ENCODE results near the gene SERPINA4.

SERPINA4 gene

DNA sequence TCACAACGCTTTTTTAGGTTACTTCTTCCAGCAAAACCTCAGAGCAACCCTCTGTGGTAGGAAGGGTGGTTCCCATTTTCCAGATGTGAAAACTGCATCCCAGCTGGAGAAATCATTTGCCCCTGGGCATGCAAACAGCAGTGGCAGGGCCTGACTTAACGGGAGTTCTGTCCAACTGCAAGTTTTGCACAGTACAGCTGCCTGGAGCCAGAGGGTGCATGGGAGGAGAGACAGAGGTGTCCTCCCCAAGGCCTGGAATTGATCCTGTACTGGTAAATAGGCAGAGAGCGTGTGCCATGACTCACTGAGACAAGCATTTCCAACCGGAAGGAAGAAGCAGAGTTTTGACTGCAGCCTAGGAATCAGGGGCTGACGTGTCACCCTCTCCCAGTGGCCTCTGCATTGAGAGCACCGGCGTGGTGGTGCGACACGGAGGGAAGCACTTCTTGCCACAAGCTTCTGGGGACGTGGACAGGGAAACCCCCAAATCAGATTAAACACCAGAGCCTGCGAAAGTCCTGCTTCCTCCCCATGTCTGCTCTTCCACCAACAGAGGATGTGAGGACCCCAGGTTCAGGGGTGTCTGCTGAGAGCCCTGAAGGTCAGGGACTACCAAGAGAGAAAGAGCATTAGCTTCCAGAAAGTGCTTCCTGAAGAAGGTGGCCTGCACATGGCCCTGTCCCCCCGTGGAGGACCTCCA, 19.0 kb upstream of the SERPINA4 start:
- TF ChIP-seq SIN3A (IDR thresholded peaks at IDR 0.05; ENCODE audit: borderline replicate concordance, insufficient read depth, low read length) (no peak), FOXP2 (optimal IDR thresholded peaks at IDR 0.05; ENCODE audit: borderline replicate concordance, extremely low read depth, extremely low read length, insufficient read depth) (no peak), TAF1 (IDR thresholded peaks at IDR 0.05; ENCODE audit: borderline replicate concordance, insufficient read depth, low read length) (no peak)

DNA sequence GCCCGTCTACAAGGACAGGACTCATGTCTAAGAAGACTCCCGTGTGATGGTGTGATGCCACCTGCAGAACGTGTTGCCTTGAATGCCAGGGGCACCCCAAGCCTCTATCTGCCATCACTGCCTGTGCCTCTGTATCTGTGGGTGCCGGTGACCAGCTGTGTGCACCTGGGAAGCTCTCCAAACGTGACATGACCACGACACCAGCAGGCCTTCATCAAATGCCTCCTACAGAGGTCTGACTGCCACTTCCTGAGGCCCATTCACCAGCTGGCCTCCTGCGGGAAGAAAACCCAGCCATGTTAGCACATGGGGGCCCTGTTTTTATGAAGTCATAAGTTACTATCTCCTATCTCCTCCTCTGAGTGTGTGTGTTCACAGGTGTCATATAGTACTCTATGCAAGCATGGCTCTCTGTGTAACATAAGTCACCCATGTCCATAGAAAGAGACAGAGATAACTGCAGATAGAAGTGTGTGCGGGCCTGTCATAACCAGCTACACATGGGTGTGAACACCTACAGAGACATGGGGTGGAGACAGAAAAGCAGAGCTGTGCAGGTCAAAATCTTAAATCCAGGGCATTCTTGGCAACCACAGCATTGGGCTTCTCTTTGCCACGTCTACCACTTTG, 18.3 kb upstream of the SERPINA4 start:
- TF ChIP-seq POLR2AphosphoS5 (IDR thresholded peaks at IDR 0.05; ENCODE audit: low read depth, low read length): no peak
- no peak for TF ChIP-seq TAF1 (IDR thresholded peaks at IDR 0.05; ENCODE audit: borderline replicate concordance, insufficient read depth, low read length)
- TF ChIP-seq SIN3A (IDR thresholded peaks at IDR 0.05; ENCODE audit: borderline replicate concordance, insufficient read depth, low read length): no peak
- no peak for TF ChIP-seq FOXP2 (optimal IDR thresholded peaks at IDR 0.05; ENCODE audit: borderline replicate concordance, extremely low read depth, extremely low read length, insufficient read depth)
- TF ChIP-seq, protein P1, sequence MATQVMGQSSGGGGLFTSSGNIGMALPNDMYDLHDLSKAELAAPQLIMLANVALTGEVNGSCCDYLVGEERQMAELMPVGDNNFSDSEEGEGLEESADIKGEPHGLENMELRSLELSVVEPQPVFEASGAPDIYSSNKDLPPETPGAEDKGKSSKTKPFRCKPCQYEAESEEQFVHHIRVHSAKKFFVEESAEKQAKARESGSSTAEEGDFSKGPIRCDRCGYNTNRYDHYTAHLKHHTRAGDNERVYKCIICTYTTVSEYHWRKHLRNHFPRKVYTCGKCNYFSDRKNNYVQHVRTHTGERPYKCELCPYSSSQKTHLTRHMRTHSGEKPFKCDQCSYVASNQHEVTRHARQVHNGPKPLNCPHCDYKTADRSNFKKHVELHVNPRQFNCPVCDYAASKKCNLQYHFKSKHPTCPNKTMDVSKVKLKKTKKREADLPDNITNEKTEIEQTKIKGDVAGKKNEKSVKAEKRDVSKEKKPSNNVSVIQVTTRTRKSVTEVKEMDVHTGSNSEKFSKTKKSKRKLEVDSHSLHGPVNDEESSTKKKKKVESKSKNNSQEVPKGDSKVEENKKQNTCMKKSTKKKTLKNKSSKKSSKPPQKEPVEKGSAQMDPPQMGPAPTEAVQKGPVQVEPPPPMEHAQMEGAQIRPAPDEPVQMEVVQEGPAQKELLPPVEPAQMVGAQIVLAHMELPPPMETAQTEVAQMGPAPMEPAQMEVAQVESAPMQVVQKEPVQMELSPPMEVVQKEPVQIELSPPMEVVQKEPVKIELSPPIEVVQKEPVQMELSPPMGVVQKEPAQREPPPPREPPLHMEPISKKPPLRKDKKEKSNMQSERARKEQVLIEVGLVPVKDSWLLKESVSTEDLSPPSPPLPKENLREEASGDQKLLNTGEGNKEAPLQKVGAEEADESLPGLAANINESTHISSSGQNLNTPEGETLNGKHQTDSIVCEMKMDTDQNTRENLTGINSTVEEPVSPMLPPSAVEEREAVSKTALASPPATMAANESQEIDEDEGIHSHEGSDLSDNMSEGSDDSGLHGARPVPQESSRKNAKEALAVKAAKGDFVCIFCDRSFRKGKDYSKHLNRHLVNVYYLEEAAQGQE (IDR thresholded peaks at IDR 0.05; ENCODE audit: insufficient read depth in 1 of 2, low read depth in 2 of 2, low read length in 2 of 2): no peak

DNA sequence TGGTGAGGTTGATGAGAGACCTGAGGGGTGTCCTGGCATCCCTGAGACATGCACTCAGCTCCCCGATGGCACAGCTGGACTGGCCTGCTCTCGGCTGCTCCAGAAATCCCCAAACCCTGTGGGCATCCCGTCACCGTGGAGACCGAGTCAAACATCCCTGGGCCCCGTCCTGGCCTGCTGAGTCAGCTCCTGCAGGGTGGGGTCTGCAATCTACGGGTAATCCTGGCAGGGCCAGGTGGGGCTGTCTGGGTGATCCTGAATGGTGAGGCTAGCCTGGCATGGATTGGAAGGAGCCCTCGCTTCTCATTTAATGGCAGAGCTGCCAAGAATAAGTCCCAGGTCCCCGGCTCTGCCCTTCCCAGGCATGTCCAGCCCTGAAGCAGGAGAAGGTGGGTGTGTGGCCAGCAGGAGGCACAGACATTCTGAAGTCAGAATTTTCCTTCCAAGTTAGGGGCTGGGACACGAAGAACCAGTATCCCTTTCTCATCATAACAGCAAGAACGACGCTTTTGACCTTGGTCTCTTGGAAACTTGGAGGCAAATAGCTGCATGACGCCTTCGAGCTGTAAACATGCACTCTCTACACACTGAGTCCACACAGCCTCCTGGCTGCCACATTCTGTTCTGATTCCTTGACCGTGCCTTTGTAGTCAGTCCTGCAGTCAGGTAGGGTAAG, 17.7 kb upstream of the SERPINA4 start:
- TF ChIP-seq SIN3A (IDR thresholded peaks at IDR 0.05; ENCODE audit: borderline replicate concordance, insufficient read depth, low read length) (no peak), FOXP2 (optimal IDR thresholded peaks at IDR 0.05; ENCODE audit: borderline replicate concordance, extremely low read depth, extremely low read length, insufficient read depth) (no peak), POLR2AphosphoS5 (IDR thresholded peaks at IDR 0.05; ENCODE audit: low read depth, low read length) (no peak), TAF1 (IDR thresholded peaks at IDR 0.05; ENCODE audit: borderline replicate concordance, insufficient read depth, low read length) (no peak)
- TF ChIP-seq, protein P1 (IDR thresholded peaks at IDR 0.05; ENCODE audit: insufficient read depth in 1 of 2, low read depth in 2 of 2, low read length in 2 of 2): no peak

DNA sequence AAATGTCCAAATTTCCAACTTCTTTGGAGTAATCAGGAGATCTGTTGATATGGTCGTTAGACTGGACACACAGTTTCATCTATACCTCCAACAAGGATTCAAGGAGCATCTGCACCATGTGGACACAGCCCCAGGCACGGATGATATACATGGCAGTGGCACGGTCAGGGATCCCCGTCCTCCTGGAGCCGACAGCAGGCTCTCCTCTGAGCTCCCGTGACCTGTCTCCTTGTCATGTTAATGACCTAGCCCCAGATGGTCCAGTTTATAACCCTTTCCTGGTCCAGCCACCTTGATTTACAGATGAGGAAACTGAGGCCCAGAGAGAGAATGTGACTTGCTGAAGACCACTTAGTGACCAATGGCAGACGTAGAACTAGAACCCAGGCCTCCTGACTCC, 16.5 kb upstream of the SERPINA4 start:
- TF ChIP-seq, protein P1 (IDR thresholded peaks at IDR 0.05; ENCODE audit: insufficient read depth in 1 of 2, low read depth in 2 of 2, low read length in 2 of 2): no peak
- TF ChIP-seq POLR2AphosphoS5 (IDR thresholded peaks at IDR 0.05; ENCODE audit: low read depth, low read length): no peak
- no peak for TF ChIP-seq TAF1 (IDR thresholded peaks at IDR 0.05; ENCODE audit: borderline replicate concordance, insufficient read depth, low read length)
- TF ChIP-seq FOXP2 (optimal IDR thresholded peaks at IDR 0.05; ENCODE audit: borderline replicate concordance, extremely low read depth, extremely low read length, insufficient read depth): no peak
- TF ChIP-seq SIN3A (IDR thresholded peaks at IDR 0.05; ENCODE audit: borderline replicate concordance, insufficient read depth, low read length): no peak

DNA sequence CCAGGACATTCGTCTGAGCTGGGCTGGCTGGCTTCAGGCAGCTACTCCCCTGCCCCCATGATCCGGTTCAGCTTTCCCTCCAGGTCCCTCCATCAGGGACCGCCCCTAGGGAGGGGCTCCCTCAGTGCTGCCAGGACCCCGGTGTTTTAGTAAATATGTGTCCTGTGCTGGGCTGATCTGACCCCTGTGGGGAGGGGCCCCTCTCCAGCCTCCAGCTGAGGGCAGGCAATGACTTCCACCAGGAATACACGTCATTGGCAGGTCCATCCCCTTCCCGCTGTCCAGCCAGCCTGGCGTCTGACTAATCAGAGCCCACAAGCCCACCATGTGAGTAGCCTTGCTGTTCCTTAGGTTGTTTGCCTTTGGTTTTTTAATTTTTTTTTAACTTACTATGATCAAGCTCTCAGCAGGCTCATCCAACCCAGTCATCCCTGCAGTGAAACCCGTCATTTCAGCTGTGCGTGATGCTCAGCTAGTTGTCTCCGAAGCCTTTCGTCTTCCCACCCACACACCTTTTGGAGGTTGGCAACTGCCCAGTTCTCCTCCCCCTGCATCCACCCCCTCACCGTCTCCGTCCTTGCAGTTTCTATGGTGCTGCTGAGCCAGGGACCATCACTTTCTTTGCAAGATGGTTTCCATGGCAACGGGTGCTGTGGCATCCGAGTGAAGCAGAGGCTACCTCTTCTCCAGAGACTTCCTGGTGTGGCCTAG, 16.0 kb upstream of the SERPINA4 start:
- no peak for TF ChIP-seq FOXP2 (optimal IDR thresholded peaks at IDR 0.05; ENCODE audit: borderline replicate concordance, extremely low read depth, extremely low read length, insufficient read depth)
- no peak for TF ChIP-seq SIN3A (IDR thresholded peaks at IDR 0.05; ENCODE audit: borderline replicate concordance, insufficient read depth, low read length)
- TF ChIP-seq, protein P1 (IDR thresholded peaks at IDR 0.05; ENCODE audit: insufficient read depth in 1 of 2, low read depth in 2 of 2, low read length in 2 of 2): no peak
- TF ChIP-seq TAF1 (IDR thresholded peaks at IDR 0.05; ENCODE audit: borderline replicate concordance, insufficient read depth, low read length): no peak
- TF ChIP-seq POLR2AphosphoS5 (IDR thresholded peaks at IDR 0.05; ENCODE audit: low read depth, low read length): no peak

Measured in PFSK-1 (cell line).